Dermis microvascular lymphatic vessel endothelial cell (primary cell): ENCODE data around the gene DHX8. TPM values are rescaled to one million over a fixed set of nuclear protein-coding genes. Genes with fewer than 3 reads are reported as not detected.

Source experiments
- DNase-seq, 2 donors: peaks; one replicate each; pipeline versions ENCODE4 v3.0.0 to v3.0.0-alpha.2; 2010; ENCODE audit warnings: low read depth in 2 of 2
- total RNA-seq: library from RNA; depleted of rRNA; stranded (reverse); fragments of >200 nt; gene quantifications from 2 replicates; pipeline ENCODE4 v1.2.1, GENCODE V29; 2014

Gene DHX8
- total RNA-seq, 1 donor from 2014 or later: 38.9 TPM

- no peak for DNase-seq
Measured at GRCh38 chr17:43547189-43547550, 63.4 kb downstream of the DHX8 start.

DNA sequence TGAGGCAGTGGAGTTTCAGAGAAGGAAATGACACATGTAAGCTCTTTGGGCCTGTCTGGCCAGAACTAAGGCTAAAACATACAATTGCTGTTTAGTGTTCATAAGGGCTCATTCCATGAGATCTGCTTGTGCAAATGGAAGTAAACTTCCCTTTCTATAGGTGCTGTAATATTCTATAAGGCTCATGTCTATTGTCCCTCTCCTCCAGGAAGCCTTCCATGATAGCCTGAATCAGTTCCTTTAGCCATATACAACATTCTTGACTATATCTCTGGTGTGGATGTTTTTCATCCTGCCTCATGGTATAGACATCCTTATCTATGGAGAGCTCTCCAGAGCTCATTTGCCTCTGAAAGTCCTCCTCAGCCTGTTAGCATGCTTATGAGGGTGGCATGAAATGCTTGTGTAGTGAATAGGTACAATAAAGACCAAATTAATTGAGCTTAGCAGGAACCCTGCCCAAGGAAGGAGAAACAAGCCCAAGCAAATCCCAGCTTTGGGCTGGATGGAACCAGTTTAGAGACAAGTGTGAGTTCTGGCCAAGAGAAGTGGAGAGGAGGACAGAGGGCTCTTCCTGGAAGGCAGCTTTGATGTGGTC lies 64.0 kb downstream of the DHX8 start:
- no peak for DNase-seq

DNA sequence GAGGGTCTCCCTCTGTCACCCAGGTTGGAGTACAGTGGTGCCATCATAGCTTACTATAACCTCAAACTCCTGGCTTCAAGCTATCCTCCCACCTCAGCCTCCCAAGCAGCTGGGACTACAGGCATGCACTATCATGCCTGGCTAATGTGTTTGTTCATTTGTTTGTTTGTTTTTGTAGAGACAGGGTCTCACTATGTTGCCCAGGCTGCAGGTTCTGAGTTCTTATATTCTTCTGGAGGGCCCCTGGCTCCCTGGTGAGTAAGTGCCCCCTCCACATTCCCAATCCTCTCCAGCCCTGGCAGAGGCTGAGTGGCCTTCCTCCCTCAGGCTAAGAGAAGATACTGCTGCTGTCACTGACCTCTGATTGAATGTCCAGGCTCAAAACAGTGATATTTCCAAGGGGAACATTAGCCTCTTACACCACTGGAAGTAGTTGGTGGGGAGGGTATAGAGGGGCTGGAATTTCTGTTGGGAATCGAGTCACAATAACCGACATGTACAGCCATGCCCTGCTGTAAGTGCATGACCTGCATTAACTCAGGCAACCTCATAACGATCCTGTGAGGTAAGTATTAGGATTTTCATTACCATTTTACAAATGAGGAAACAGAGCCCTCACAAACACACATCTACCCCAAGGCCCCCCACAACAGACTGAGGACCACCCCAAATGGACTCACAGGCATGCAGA lies 65.1 kb downstream of the DHX8 start:
- no peak for DNase-seq

GRCh38 chr17:43549496-43549895 lies 65.7 kb downstream of the DHX8 start:
- no peak for DNase-seq

- DNase-seq: no peak
Measured at GRCh38 chr17:43550754-43551153, 67.0 kb downstream of the DHX8 start.

DNA sequence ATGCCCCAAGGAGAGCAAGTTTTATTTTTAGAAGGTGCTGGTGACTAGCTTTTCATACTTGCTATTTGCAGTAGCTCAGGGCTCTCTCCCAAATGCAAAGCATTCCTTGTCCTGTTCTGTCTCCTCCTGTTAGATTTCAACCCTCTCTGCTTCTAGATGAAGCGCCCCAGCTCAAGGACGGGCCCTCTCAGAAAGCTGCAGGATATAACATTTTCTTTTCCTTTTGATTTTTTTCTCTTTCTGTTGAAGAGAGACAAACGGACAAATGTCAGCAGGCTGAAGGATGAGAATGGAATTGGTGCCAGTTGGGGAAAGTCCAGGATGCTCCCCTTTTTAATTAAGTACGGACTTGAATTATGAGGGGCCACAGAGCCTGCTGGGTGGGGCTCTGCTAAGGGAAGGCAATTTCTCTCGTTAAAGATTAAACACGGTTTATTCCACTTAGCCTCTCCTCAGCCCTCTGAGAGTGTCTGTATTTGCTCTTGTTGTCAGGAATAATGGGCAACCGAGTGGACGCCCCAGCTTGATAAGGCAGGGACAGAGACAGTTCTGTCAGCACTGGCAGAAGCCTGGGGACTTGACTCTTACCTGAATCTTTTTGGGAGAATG lies 68.6 kb downstream of the DHX8 start:
- no peak for DNase-seq

GRCh38 chr17:43553573-43553972 lies 69.8 kb downstream of the DHX8 start:
- DNase-seq: no peak

DNA sequence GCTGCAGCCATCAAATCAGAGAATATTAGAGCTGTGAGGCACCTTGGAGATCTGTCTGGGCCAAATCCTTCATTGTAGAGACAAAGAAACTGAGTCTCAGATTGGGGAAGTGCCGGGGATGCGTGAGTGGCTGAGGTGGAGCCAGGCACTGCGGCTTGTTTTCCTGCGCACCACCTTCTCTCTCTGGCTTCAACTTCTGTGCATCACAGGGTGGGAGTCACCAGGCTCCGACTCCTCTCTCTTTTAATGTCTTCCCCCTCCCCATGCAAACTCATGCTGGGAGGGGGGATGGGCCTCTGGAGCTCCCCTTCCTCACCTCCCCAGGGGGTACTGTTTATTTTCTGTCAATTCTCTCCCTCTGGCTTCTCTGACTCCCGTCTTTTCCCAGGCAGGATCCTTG lies 71.1 kb downstream of the DHX8 start:
- DNase-seq: no peak

DNA sequence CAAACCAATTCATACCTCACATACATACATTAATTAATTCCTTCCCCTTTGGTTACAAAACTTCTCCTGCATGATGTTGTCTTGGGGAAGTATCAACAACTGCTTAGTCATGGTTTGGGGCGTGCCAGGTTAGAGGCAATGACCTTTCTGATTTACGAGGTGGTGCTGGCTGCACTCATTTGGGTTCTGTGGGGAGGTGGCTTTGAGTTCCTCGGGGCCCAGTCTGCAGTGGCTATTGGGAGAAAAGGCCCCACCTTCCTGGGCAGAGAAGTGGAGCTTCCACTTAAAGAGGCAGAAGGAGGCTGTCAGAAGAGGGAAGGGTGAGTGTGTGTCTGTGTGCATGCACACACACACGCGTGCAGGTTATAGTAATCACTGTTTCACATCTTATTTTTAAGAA lies 72.5 kb downstream of the DHX8 start:
- no peak for DNase-seq

- DNase-seq: no peak
Measured at GRCh38 chr17:43558805-43559160, 75.0 kb downstream of the DHX8 start.

DNA sequence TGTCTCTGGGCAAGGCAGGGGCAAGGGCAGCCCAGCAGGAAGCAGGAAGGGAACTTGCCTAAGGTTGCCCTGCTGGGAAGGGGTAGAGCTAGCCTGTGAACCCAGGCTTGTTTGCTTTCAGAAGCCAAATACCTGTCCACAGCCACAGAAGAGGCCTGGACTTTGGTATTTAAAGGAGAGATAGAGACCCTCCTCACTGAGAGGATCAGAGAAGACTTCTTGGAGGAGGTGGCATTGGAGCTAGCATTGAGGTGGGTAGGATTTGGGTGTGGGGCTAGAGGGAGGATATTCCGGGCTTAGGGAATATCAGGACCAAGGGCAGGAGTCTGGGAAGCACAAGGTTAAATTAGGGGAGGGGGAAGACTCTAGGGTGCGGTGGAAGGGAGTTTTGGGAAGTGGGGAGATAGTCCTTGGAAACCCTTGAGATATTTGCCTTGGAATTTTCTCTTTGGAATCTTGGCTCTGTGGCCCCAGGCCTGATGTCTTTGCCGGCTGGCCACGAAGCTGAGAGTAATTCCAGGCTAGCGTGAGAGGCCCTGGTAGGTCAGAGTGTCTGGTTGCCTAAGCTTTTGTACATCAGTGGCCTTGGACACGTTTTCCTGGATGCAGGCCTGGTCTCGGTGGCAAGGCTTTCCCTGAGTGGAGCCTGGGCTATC lies 75.5 kb downstream of the DHX8 start:
- DNase-seq: no peak

GRCh38 chr17:43560461-43561427 lies 77.0 kb downstream of the DHX8 start:
- no peak for DNase-seq

- DNase-seq: no peak
Measured at GRCh38 chr17:43562679-43563599, 79.2 kb downstream of the DHX8 start.

DNA sequence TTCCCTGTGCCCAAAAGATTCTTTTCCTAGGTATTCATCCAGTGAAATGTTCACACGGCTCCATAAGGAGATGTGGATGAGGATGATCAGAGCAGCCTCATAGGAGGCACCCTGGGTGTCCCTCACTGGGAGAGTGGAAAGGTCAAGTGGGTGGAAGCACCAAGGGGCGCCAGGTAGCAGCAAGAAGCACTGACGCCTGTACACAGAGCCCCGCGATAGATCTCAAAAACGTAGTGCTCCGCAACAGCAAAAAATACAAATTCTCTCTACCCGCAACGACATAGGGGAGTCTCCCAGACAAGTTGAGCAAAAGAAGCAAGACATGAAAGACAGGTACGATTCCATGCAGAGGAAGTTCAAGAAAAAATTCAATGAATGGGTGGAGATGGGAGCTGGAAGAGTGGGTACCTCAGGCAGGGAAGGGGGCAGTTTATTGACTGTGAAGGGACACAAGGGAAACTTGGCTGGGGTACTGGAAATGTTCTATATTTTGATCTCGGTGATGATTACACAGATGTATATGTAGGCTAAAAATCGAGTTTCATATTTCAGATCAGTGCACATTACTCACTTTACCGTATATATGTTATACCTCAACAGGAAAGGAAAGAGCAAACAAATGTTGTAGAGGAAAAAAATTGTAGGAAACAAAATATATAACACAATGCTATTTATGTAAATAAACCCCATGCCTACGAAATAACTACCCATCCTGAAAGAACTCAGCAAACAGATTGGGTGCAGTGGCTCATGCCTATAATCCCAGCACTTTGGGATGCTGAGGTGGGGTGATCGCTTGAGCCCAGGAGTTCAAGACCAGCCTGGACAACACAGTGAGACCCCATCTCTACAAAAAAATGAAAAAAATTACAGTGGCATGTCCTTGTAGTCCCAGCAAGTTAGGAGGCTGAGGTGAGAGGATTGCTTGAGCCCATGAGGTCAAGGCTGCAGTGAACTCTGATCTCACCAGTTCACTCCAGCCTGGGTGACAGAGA lies 80.1 kb downstream of the DHX8 start:
- no peak for DNase-seq

- DNase-seq: no peak
Measured at GRCh38 chr17:43568506-43569082, 84.8 kb downstream of the DHX8 start.

- DNase-seq: no peak
Measured at GRCh38 chr17:43570518-43570928, 86.7 kb downstream of the DHX8 start.

- DNase-seq: no peak
Measured at GRCh38 chr17:43572368-43572980, 88.7 kb downstream of the DHX8 start.

DNA sequence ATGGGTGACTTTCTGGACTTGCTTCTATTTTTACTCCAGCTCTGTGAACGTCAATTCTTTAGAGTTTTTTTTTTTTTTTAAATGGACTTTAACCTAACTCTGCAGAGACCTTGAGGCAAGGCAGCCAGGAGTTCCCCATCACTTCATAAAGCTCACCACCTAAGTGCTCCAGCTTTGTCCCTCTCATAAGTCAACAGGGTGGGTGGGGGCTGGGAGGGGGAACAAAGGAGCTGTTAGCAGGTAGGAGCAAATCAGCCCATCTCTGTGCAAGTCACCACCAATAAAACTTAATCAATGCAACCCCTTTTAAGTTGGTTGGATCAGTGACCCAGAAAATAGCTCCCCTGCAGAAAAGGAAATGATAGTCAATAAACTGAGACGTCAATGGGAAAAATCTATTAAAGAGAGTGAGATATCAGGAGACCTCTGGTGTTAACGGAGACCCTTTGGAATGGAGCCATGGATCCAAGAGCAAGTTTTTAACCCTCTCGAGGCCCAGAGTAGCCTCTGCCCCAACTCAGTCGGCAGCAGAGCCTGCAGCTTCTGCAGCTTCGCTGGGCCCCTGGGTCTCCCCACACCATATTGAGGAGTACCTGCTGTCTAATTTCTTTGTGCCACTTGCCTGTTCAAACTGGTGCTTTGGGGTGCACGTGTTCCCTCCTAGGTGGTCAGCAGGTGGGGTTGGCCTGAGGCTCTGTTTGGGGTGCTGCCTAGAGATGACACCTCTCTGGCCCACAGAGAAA lies 90.0 kb downstream of the DHX8 start:
- no peak for DNase-seq
